MM.1S (cell line): Measurements from ENCODE around the gene KLHL11.

Source experiments
- CTCF ChIP-seq: fragments of 300-600 bp; sonication (generic); IDR thresholded peaks from 2 replicates; pipeline ENCODE4 v1.5.1; 2016; ENCODE audit warnings: antibody characterized with exemption, low read length, mixed read lengths
- EZH2 ChIP-seq: fragments of 300-600 bp; sonication (generic); optimal IDR thresholded peaks from 2 replicates; pipeline ENCODE3; 2017; ENCODE audit warnings: low read depth, mild to moderate bottlenecking, antibody characterized with exemption, low read length, mixed read lengths
- EZH2phosphoT487 ChIP-seq: fragments of 300-600 bp; sonication (generic); IDR thresholded peaks from 2 replicates; pipeline ENCODE4 v1.6.1; 2018; ENCODE audit warnings: antibody characterized with exemption, low read length

GRCh38 chr17:41885733-41886132, 20.5 kb upstream of the KLHL11 start:
- TF ChIP-seq CTCF = peak; percentile 31
- no peak for TF ChIP-seq EZH2
- no peak for TF ChIP-seq EZH2phosphoT487
